HG03354 (cell line): ENCODE results near the gene KLHDC9.

Source experiments
- ATAC-seq: cut with Tn5 transposase; IDR thresholded peaks from one replicate; pipeline ENCODE4 v1.9.1; 2021; ENCODE audit warnings: mild to moderate bottlenecking; ENCODE audit not compliant: unreplicated experiment, poor library complexity, severe bottlenecking

The KLHDC9 gene

DNA sequence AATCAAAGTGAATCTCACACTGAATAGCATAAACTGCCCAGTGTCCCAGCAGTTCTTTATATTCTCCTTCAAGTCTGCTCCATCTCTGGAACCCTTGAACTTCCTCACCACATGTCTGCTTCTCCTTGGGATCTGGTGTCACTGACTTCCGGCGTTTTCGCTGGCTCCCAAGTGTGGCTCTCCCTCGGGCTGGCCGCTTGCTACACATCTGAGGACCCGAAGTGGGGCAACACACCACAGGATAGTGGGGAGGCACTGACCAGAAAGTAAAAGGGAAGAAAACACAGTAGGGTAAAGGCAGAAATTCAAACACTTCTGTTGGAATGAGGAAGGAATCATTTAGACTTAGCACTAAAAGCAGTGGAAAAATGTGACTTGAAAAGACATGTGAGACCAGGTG is 24.8 kb downstream of the KLHDC9 start:
- ATAC-seq, result no peak

DNA sequence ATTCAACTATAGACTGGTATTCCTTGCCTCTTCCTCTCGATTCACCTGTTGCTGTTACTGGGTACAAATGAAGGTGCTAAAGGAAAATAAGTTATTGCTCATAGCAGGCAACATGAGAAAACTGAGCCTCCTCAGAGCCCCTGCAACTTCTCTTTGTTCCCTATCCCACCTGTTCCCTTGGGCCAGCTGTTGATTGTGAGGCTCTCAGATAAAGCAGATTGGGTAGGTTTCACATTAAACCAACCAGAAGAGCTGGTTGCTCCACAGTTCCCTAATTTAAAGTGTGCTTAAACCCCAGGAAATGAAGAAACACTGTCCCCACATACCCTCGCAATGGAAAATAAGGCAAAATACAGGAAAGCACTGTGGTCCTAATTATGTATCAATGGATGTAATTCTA is 29.5 kb downstream of the KLHDC9 start:
- ATAC-seq, result no peak

DNA sequence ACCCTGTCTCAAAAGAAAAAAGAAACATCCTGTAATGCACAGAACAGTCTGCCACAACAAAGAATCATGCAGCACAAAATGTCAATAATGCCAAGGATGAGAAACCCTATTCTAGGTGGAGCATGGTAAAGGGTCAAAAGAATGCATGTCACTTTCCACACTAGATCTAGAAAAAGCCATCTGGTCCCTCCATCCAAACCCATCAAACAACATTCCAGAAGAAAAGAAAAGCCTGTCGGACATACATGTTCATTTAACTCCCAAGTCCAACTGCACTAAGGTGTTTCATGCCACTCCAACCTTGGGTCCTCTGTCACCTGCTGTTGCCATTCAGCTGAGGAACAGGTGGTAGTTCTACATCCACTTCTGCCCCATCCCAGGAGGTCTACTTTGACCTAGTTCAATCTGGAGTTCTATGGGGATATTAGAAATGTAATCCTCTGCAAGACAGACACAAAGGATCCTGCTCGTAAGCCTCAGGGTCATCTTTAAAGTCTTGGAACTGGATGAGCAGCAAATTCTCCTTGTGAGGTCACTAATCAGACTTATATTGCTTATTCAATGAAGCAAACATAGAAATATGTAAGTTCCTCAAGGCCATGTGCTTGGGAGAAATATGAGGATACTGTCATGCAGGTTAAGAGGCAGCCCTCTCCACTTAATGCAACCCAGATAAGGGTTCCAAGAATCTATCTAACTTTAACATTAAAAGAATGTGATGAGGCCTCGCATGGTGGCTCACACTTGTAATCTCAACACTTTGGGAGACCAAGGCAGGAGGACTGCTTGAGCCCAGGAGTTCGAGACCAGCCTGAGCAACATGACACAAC is 30.6 kb downstream of the KLHDC9 start:
- ATAC-seq, result no peak

DNA sequence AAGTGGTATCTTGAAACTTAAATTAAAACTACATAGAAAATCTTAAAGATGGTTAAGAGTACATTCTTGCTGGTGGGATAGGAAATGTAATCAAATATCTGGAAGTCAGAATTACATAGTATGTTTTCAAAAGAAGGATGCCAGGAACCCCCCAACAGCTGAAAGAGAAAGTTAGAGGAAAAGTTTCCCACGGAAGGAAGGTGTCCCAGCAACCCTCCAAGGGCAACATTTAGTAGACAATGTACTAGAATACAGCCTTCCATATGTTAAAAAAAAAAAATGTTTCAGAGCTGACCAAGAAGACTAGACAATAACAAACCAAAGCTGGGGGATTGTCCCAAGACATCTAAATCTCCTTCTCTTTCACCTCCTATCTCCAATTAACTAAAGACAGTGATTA is 32.1 kb downstream of the KLHDC9 start:
- ATAC-seq, result no peak

DNA sequence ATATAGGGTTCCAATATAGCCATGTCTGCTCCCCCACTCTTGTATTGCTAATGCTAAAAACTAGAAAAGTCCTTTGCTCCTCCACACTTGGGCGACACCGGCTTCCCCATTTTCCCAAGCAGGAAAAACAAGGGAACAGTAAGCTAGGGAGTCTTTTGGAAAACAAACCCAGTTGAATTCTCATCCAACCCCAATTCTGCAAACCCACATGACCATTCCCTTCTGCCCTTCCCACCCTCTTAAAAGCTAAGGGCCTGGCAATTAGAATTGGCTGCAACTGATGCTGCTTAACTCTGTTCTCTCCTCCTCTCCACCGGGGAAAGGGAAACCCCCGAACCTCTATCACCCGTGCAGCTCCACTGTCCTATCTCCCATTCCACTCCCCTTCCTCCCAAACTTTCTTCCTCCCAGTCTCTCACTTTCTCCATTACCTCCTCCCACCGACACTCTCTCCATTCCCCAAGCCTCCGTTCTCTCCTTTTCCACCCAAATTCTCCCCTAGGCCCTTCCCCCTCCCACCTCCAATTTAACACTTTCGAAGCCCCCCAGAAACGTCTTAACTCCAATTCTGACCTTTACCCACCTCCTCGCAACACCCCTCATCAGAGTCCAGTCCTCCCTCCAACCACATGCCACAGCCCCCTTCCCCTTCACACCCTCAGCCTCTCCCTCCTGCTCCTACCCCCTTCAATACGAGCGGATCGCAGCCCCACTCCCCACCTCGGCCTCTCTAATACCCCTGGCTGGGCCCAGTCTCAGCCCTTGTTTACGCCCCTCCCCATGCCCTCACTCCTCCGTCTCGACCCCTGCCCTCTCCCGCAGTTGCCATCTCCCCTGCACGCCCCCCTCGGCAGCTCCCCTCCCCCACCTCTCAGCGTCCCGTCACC is 33.6 kb downstream of the KLHDC9 start:
- no peak for ATAC-seq

DNA sequence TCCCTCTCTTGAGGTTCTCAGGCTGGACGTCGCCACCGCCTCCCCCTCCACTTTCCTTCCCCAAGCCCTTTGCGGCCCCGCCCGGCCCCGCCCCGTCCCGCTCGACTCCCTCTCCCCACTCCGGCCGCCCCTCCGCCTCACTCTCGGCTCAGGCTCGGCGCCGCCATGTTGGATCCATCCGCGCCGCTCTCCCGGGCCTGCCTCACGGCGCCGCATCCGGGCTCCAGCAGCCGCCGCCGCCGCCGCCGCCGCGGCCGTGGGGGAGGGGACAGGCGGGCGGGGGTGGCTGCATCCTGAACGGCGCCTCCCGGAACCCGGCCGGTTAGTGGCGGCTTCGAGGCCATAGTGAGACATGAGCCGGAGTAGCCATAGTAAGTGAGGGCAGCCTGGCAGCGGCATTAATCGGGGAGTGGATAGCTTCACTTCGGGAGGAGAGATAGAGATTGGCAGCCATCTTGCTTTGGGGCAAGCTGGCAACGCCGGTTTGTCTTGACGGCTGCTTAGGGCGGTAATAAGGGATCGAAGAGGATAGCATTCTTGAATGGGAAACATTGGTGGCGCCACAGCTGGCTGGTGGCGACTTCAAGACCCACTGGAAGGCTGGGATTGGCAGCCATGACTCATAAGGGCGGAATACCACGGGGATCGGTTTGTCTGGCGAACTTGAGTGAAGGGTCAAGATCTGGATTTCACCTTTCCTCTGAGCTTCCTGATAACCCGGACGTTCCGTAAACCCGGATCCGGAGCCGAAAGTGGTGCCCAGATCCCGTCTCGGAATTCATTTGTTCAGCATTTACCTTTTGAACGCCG is 34.5 kb downstream of the KLHDC9 start, which contains the start of gene DEDD:
Gene DEDD, minus strand, starts transcription at position 258 of the 810 bp plus-strand sequence. CDS start 8,205 bp downstream, outside the sequence.
- peak; percentile 96 for ATAC-seq

DNA sequence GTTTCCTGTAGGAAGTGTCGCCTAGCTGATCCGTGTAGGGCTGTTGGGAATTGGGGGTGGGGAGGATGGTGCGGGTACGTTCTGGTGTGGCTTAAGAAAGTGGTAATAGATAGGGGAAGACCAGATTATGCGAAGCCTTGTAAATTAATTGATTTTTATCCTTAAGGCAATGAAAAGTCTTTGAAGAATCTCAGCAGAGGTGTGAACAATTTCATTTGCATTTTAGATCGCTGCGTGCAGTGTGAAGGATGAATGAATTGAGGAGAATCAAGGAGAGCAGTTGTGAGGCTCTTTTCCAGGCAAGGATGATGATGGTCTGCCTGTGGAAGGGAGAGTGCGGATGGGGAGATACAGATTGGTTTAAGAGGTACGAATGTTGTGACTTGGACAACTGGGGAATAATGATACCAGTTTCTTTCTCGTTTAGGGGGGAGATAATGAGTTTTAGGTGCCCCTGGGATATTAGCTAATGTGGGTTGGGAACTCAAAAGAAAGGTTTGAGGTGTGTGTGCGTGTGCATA is 35.1 kb downstream of the KLHDC9 start:
- peak; percentile 13 for ATAC-seq

DNA sequence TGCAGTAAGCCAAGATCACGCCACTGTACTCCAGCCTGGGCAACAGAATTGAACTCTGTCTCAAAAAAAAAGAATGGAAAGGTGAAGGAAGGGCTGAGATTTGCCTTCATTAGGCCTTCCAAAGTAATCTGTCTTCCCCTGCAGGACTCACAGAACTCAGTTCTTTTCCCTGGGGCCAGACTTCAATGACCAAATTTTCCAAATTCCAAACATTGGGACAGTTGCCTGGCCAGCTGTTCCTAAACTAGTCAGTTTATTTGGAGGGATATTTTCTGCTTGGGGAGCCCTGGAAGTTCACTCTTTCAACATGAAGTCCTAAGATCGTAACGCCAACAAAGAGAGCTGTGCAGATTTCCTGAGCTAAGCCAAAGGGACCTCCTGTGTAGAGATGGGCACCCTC is 39.7 kb downstream of the KLHDC9 start:
- no peak for ATAC-seq

DNA sequence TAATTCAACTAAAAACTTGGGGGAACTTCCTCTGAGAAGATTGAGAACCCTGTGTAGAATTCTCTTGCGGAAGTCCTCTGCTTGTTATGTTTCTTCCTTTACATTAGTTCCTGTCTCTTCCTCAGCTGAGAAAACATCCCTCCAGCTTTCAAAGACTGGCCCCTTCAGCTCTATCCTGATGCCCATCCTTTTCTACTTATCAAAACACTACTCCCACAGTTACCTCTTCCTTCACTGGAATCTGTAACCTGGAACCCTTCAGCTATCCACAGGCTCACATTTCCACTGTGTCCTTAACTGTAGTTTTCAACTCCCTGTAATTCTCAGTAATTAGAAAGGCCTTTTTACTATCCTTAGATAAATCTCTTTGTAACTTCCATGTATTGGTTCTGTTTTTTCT is 40.3 kb downstream of the KLHDC9 start:
- no peak for ATAC-seq

DNA sequence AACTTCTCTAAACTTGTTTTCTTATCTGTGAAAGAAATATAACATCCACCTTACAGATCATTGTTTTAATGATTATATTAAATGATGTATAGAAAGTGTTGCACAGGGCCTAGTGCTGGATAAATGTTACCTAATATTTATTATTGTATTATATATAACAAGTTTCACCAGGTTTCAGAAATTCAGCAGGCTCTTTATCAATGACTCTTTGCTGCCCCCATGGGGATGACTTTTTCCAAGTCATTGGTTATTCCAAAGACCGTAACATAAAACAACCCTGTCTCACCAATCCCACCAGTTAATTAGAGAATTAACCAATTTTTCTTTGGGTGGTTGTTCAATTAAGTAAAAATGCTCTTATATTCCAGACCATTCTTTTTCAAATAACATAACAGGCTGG is 41.6 kb downstream of the KLHDC9 start:
- no peak for ATAC-seq

DNA sequence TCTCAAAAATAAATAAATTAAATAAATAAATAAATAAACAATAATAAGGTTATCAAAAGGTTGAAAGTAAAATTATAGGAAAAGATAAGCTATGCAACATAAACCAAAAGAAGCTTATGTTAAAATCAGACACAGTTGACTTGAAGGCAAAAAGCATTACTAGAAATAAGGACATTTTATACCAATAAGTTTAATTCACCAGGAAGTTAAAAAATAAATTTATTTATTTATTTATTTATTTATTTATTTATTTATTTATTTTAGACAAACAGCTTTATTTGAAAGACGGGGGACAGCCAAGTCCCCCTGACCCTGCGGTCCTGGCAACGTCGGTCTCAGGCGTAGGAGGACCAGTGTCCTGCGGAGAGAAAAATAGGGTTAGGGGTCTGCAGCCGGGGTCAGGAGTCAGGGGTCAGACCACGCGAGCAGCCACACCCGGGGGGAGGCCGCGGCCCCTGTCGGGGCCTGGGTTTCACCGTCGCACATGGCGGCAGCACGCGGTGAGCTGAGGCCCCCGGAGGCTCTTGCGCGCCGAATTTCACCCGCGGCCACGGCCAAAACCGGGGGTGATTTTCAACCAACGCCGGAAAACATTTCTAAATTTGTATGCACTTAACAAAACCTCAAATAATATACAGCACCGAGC is 42.7 kb downstream of the KLHDC9 start:
- no peak for ATAC-seq

DNA sequence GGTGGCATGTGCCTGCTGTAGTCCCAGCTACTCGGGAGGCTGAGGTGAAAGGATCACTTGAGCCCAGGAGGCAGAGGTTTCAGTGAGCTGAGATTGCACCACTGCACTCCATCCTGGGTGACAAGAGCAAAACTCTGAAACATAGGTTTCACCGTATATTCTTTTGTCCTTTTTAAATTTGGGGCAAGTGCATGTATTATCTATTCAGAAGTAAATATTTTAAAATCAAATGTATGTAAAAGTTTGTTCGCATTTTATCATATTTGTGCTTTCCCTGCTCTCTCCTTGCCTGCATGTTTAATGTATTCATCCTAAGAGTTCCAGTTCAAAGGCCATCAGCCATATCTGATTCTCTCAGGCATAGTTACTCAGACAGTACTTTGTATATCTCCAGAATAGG is 47.7 kb downstream of the KLHDC9 start:
- ATAC-seq, result no peak
